Measurements from ENCODE around the gene PIGC.

The PIGC gene

DNA sequence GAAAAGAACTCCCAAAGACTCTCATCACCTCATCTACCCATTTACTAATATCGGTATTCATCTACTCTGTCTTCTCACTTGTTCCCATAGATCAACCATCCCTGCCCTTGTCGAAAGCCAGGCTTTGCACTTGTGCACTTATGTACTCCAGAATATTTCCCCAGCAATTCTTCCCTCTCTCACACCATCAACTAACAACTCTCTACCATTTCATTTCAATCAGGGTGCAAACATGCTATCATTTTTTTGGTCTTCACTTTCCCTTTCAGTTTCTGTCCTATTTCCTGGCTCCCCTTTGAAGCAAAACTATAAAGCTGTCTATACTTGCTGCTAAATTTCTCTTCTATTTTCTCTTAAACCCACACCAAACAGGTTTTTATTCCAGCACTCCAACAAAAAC is 16.7 kb downstream of the PIGC start:
- peak in 3 of 6 experiments; percentile 23 to 53 (median 46) for DNase-seq

DNA sequence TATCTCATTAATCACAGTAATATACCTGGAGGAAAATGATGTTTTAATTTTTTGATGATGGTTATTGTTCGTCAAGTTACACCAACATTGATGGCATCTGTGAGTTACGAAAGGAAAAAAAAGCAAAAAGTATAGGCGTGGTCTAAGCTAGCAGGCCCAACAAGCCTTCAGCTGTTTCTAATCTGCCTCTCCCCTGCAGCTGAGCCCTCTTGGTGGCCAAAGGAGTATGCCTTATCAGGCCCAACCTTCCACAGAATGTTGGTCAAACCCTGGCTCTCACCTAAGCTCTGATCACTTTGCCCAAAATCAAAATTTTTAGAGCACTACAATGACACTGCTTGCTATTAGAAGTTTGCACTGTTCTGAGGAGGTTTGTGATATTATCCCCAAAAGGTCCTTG is 18.5 kb downstream of the PIGC start:
- no peak for DNase-seq

DNA sequence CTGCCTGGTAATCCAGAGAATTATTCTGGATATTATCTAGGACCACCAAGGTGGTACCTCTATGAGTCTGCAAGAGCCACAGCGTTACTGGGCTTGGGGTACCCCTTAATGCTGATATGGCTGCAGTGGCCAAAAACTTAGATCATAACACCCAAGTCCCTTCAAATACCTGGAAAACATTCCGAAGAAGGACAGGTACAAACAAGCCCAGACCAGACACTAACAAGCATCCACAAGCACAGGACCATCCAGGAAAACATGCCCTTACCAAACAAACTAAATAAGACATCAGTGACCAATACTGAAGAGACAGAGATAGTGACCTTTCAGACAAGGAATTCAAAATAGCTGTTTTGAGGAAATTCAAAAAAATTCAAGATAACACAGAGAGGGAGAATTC is 20.5 kb downstream of the PIGC start:
- no peak for DNase-seq

DNA sequence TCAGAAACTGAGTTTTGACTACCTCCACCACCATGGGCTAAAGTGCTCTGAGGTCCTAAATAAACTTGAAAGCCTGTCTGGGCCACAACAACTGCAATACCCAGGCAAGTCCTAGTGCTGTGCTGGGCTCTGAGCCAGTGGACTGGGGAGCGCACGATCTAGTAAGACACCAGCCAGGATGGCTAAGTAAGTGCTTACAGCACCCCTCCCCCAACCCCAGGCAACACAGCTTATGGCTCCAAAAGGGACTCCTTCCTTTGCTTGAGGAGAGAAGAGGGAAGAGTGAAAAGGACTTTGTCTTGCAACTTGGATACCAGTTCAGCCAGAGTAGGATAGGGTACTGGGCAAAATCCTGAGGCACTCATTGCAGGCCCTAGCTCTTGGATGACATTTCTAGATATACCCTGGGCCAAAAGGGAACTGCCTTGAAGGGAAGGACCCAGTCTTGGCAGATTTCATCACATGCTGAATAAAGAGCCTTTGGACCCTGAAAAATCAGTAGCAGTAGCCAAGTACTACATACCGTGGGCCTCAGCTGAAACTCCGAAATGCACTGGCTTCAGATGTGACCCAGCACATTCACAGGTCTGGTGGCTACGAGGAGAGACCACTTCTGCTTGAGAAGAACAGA is 21.8 kb downstream of the PIGC start:
- DNase-seq, result no peak

DNA sequence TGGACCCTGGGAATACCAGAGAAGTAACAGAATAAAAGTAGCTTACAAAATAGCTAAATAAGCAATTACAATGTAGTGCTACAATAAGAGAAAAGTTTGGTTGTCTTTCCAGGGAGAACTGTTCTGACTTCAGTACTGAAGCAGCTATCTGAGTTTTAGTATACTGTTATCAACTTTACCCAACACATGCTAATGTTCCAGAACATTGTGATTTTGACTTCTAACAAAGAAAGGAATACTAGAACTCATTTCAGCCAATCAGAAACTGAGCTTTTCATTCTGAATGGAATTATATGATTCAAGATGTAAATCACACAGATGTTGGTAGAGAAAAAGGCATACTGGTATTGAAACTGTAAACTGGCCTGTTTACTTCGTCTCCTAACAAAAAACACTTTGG is 23.5 kb downstream of the PIGC start, which contains the start of gene C1orf105:
Gene C1orf105, plus strand, starts transcription at position 301 of the 400 bp plus-strand sequence. CDS start 201 bp downstream, outside the sequence.
- DNase-seq, result no peak

DNA sequence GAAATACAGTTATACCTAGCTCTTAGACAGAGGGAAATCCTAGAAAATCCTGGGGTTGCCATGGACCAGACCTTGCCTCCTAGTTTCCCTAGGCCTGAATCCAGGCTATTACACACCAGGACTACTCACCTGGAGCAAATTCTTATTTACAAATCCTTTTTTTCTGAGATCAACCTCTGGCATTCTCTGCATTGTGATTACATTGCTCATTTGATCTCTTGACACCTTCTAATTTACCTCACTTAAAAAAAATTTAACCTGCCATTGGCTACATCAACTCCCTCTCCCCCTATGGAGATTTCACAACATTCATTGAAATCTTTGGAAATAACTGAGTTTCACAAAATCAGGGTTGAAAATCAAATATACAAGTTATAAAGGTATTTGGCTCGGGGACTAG is 26.3 kb downstream of the PIGC start:
- no peak for DNase-seq

DNA sequence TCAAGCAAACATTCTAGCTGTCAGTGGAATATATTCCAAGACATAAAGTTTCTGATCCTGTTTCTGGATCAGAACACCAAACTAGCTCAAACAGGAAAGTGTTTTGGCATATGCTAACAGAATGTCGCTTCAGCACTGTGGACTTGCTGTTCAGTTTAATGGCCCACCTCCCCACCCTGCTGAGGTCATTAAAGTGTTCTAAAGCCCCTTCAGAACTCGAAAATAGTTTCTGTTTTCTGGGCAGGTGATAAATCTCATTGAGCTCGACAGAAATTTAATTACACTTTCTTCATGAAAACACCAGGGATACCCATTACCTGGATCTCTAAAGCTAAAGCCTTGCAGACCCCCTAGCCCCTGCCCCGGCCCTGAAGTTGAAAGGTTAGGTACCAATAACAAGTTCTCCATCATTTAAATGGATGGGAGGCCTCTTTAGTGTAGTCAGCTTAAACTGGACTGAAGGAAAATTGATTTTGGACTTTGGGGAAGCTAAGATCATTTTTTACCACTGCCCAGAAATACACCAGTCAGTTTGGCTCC is 27.3 kb downstream of the PIGC start:
- no peak for DNase-seq

DNA sequence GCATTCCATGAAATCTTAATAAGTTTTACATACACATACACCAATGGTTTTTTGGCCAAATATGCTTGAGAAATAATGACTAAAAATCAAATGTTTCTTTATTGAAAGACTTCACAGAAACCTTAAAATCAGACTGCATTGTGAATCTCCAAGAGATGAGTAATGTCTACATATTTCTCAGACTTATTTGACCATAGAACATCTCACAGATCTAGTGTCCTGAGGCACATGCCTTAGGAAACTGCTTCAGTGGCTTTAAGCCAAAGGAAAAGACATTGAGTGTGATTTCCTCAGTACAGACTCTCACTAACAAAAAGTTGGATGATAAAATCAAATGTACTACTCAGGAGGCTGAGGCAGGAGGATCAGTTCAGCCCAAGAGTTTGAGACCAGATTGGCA is 29.5 kb downstream of the PIGC start:
- DNase-seq, result no peak

DNA sequence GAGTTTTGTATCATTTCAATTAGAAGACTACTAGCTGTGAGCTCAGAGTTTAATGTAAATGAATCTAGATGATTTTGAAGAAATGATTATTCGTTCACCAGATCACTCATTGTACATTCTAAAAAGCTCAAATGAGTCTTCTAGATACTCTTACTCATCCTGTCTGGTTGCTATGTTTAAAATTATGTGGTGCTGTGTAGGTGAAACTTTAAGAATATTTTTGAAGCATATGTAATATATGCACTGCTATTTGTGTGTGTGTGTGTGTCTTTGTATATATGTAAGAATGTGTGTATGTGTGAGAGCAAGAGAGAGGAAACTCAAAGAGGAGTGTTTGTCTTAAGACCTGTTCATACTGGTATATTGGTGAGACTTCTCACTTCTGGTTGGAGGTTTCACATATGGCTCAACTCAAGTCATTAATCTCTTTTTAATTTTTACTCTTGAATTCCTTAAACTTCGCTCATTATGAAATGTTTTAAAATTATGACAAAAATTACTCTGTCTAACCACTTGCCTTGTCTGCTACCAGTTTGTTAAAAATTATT is 32.0 kb downstream of the PIGC start:
- no peak for DNase-seq

DNA sequence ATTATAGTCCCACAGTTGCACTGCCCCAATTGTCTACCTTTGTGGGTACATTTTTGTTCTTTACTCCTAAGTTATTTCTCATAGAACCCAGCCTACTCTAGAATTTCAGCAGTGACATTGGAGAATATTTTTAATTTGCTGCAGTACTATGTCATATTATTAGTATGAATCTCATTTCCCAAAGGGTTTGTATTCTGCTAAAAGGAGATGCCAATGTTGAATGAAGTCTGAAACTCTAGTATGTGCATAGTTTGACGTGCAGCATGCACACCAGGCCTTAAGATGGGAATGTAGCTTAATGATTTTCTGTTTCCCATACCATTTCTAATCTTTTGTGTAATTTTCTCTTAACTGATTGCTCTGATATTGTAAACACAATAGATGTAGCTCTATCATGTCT is 33.8 kb downstream of the PIGC start:
- no peak for DNase-seq

DNA sequence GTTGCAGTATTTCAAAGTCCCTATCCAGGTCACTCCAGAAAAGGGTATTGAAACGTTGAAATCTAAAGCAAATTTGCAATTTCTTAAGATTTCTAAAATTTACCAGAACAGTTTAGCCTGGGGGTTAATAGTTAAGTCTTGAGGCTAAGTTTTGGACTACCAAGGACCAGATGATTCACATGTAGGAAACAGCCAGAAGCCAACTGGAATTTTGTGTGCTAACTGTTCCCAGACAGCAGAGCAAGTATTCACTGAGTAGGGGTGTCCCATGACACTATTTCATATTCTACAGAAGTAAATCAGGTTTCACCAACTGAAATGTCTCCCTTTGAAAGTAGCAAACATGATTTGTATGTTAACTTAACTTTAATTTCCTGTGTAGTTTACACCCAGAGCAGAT is 34.9 kb downstream of the PIGC start:
- no peak for DNase-seq

DNA sequence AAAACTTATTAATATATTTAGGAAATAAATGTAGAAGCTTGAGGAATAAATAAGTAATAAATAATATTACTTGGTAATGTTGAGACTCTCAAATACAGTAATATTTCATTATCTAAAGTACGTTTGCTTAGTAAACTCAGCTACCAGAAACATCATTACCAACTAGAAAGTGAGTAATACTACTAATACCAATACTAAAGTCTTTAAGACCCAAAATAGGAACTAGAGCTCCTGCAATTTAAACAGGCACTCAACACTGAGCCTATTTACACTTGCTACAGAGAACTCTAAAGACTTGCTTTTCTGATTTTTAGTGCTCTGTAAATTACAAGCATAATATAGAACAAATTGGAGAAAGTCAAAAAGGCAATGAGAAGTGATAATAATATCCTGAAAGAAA is 36.9 kb downstream of the PIGC start:
- DNase-seq, result no peak

DNA sequence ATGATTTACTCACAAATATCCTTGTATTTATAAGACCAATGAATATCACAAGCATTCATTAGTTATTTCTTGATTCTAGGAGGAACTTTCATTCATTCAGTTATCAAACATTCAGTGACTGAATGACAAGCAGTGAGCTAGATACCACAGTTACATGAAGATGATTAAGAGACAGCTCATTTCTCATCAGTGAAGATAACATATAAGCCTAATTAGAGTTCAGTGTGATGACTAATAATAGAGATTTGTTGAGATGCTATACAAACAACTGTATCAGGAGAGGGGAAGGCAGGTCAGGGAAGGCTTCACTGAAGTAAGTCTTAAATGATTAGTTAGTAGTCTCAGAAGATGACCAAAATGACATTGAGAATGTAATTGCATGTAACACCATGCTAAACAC is 38.0 kb downstream of the PIGC start:
- no peak for DNase-seq

DNA sequence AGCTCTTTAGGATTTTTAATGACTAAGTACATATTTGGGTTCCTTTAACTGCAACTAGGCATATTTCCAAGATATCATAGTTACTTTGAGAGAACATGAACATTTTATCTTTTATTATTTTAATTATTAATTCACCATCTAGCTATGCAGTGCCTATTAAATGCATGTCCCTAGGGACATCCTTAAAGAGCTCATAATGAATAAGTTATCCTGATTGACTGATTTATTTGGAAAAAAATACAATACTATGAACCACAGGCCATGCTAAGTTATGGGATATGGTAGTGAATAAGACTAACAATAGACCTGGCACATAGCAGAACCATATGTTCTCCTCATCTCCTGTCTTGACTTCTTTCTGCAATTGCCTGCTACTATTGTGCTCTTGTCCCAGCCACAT is 39.7 kb downstream of the PIGC start:
- no peak for DNase-seq

DNA sequence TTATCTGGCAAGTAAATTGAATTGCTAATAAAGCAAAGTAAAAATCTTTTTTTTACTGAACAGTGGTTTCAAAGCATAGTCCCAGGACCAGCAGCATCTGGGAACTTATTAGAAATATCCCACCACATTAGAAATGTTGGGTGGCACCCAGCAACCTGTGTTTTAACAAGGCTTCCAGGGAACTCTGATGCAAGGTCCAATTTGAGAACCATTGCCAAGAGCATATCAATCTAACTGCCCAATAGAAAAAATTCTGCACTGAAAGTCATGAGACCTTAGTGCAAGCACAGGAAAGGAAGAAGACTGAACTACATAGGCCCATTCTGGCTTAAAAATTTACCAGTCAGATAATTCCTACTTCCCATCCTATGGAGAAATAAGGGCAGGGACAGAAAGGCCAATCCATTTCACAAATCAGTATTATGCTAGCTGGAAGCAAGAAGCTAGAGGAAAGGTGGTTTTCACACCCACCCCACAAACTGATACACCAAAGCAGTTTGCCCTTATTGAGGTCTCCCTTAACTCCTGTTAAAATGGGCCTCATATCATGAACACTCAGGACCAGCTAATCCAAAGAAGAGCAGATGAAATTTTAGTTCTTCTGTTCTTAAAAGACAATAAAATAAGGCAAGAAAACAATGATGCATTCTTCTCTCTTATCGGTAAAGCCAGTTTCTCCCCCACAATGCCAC is 40.8 kb downstream of the PIGC start:
- no peak for DNase-seq

DNA sequence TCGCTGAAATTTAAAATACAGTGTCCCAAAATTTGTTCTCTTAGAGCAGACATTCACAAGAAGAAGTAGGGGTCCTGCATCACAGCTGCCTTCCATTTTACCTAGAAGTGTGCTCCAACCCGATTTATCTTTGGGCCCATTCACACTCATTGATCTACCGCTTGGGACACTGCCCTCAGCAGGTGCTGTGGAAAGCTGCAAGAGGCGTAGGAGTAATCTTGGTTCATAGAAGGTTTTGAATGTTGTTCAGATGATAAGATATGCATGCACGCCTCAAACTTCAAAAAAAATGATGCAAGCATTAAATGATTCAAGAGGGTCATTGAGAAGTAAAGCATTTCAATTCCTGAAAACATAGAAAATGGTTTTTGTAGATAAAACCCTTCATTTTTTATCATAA is 42.0 kb downstream of the PIGC start:
- peak in 1 of 6 experiments; percentile 14 for DNase-seq

DNA sequence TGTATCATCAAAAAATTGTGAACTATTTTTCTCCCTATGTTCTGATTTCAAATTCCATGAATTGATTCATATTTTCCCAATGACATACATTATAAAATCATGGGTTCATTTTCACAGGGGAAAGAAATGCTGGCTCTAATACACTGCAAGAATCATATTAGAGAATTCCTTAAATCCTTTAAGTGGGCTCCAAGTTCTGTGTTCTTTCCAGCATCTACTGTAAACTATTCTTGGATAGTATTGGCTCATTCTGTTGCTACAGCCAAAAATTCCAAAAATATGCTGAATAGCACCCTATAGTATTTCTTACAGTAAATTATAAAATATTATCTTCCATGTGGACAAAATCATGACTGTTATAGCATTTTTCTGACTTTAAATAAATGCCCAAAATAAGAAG is 42.4 kb downstream of the PIGC start:
- DNase-seq, result no peak

DNA sequence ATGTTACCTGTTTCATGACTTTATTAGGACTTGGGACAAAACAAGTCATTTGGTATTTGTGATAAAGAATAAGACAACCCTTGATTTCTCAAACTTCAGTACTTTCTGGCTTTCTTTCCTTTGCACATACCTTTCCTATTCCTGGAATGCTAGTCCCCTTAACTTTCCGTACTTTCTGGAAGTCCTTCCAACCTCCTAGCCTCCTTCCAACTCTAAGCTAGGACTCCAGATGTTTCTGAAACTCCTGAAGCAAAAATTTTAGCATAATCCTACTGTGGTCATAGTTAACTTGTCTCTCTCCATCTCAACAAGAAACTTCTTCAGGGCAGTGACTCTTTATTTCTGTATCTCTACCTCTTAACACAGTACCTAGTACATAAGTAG is 43.2 kb downstream of the PIGC start:
- peak in 1 of 6 experiments; percentile 33 for DNase-seq

DNA sequence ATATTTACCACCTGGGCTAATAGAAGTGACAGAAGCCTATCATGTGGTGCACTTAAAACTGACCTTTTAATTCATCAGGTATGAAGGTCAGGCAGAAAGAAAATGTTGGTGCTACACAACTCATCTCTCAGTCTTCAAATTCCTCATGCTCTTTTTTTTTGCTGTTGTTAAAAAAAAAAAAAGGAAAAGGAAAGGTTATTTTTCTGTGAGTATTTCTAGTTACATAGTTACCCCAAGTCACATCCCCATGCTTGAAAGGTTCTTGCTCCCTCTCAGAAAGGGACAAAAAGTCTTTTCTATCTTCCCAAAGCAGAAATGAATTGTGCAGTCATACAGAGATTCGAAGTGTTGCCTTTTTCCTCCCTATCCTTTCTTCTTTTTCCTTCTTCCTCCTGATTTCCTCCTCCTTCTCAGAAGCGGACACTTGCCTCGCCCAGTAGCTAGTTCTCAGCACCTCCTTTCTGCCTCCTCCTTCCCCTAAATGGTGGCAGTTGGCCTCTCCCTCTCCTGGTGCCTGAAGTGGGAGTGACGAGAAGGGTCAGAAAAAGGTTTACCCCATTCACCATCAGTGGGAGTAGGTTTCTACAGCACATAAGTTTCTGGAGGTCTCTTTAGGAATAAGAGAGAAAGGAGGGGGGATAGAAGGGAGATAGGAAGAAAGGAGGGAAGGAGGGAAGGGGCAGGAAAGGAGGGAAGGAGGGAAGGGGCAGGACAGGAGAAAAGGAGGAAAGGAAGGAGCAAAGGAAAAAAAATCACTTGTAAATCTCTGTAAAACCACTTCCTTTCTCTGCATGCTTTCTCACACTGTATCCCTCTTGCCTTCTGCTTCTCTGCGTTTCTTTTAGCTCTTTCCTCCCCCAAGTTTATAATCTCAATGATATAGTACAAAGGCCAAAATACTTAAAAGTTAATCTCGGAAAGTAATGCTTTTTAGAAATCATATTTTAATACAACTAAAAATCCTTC is 43.8 kb downstream of the PIGC start:
- DNase-seq, result peak in 1 of 6 experiments; percentile 33

DNA sequence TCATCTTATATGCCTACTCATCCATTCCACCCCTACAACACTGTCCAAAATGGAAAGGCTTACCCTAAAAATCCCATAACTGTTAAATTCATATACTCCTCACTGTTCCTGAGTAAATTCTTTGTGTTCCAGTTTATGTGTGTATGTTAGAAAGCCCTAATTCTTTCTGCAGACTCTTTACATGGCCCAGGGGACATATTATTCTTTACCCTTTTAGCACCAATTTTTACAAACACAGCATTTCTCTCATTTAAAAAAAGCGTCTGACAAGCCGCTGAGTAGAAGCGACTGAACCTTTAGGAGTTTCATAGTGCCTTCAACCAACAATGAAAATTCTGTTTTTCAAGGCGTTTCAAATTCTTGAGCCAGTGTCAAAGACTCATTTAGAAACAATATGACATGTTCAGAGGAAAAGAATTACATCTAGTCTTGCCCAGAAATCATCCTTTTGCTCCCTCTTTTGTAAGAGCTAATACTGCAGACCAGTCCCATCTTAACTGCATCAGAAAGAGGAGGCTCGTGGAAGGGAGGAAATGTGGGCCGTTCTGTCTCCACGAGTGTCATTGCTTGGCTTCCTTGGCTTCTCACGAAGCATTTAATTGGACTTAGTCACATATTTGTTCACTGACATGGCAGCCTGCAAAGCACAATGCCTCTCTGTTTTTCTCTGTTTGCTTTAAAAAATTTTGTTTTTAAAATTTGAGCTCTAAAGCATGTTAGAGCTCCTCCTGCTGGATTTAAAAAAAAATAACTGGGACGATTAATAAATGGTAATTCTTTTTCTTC is 44.7 kb downstream of the PIGC start:
- peak in 3 of 6 experiments; percentile 26 to 66 (median 54) for DNase-seq

DNA sequence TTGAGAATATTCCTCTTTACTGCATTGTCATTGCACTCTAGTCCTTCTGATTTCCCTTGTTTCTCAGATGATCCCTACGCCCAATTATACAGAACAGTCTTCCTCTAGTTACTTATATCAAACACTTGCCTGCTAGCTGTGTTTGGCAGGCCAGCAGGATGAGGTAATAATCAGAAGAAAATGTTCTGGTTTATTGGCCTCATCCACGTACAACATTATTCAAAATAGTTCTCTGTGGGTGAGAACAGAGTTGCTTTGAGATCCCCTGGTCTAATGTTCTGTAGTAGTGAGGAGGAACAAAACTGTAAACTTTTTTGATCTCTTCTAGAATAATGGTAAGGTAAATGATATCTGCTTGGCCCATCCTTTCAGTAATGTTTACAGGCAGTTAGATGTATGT is 45.7 kb downstream of the PIGC start:
- no peak for DNase-seq

DNA sequence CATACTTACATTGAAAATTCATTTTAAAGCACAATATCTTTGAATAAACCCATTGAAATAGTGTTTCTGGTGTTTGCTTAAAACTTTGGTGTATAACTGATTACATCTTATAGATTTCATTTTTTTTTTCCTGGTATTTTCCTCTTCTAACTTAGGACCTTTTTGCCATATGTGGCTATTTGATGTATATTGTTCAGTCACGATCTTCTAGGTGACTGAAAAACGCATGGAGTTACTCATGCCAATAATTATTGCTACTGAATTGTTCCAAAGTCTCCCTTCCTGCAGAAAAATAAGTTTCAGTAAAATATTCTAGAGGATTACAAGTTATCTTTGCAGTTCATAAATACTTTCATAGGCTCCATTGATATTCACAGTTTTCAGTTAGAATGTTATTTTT is 46.2 kb downstream of the PIGC start:
- no peak for DNase-seq

All from stimulated activated naive CD4-positive, alpha-beta T cell (primary cell).